OCI-LY1 (cell line): ENCODE data around the gene KLHL8.

Source experiments
- H2AFZ ChIP-seq: fragments of 200-600 bp; sonication (generic), shearing (Covaris generic); 2 replicates; pipeline ENCODE4 v1.6.0; 2014; ENCODE audit warnings: antibody characterized with exemption, mild to moderate bottlenecking, low read length
- H3F3A ChIP-seq: fragments of 200-600 bp; sonication (generic), shearing (Covaris generic); 2 replicates; pipeline ENCODE4 v1.6.0; 2014; ENCODE audit warnings: mild to moderate bottlenecking, antibody characterized with exemption, low read length, moderate library complexity; ENCODE audit not compliant: insufficient read depth
- H3K27ac ChIP-seq: fragments of 200-600 bp; sonication (generic); 2 replicates; pipeline ENCODE4 v1.5.1; 2014; ENCODE audit warnings: low read length, mixed run types, mild to moderate bottlenecking, low read depth; ENCODE audit not compliant: poor library complexity, severe bottlenecking
- H3K27me3 ChIP-seq: fragments of 200-600 bp; sonication (generic); 2 replicates; pipeline ENCODE4 v1.6.0; 2014; ENCODE audit warnings: antibody characterized with exemption, mild to moderate bottlenecking, low read length, moderate library complexity; ENCODE audit not compliant: insufficient read depth
- H3K36me3 ChIP-seq: fragments of 200-600 bp; sonication (generic); 2 replicates; pipeline ENCODE4 v1.6.1; 2014; ENCODE audit warnings: mild to moderate bottlenecking, antibody characterized with exemption, low read length, moderate library complexity, mixed read lengths; ENCODE audit not compliant: insufficient read depth
- H3K4me1 ChIP-seq: fragments of 200-600 bp; sonication (generic); 2 replicates; pipeline ENCODE4 v1.5.1; 2014; ENCODE audit warnings: mild to moderate bottlenecking, low read length, moderate library complexity; ENCODE audit not compliant: insufficient read depth, severe bottlenecking
- H3K4me2 ChIP-seq: fragments of 200-600 bp; sonication (generic), shearing (Covaris generic); 2 replicates; pipeline ENCODE4 v1.6.1; 2014; ENCODE audit warnings: low read length
- H3K4me3 ChIP-seq: fragments of 200-600 bp; sonication (generic); 2 replicates; pipeline ENCODE4 v1.5.1; 2014; ENCODE audit warnings: low read length, low read depth, mild to moderate bottlenecking, mixed read lengths; ENCODE audit not compliant: poor library complexity, severe bottlenecking
- H3K79me2 ChIP-seq: fragments of 200-600 bp; shearing (Covaris generic); 2 replicates; pipeline ENCODE4 v1.6.1; 2016; ENCODE audit warnings: mixed run types, low read length, mixed read lengths; ENCODE audit not compliant: insufficient read depth
- H3K9ac ChIP-seq: fragments of 200-600 bp; sonication (generic), shearing (Covaris generic); 2 replicates; pipeline ENCODE4 v1.6.1; 2014; ENCODE audit warnings: mild to moderate bottlenecking, low read length, mixed read lengths
- H3K9me2 ChIP-seq: fragments of 200-600 bp; sonication (generic), shearing (Covaris generic); 2 replicates; pipeline ENCODE4 v1.6.1; 2014; ENCODE audit warnings: low read depth, mild to moderate bottlenecking, low read length, mixed read lengths
- H3K9me3 ChIP-seq: fragments of 200-600 bp; shearing (Covaris generic); 2 replicates; pipeline ENCODE4 v1.6.1; 2014; ENCODE audit warnings: low read length, mixed read lengths
- H4K20me1 ChIP-seq: fragments of 200-600 bp; sonication (generic), shearing (Covaris generic); 2 replicates; pipeline ENCODE4 v1.6.0; 2016; ENCODE audit warnings: mild to moderate bottlenecking, low read length; ENCODE audit not compliant: insufficient read depth
- EZH2 ChIP-seq: fragments of 200-600 bp; sonication (generic), shearing (Covaris generic); IDR thresholded peaks from 2 replicates; pipeline ENCODE4 v1.8.0; 2017; ENCODE audit warnings: borderline replicate concordance, mixed run types, mild to moderate bottlenecking, antibody characterized with exemption, low read length, moderate library complexity, mixed read lengths
- TF ChIP-seq, protein P1 (sequence below): fragments of 200-600 bp; sonication (generic), shearing (Covaris generic); IDR thresholded peaks from 2 replicates; pipeline ENCODE4 v1.5.1; 2017; ENCODE audit warnings: mild to moderate bottlenecking, antibody characterized with exemption, low read length, moderate library complexity, mixed read lengths

Gene KLHL8

GRCh38 chr4:87185146-87185870 lies 35.1 kb downstream of the KLHL8 start:
- Histone ChIP-seq H3K27me3 (no peaks in the 10 kb centered on the region), H3K4me1 (no peaks in the 10 kb centered on the region), H3K4me3 (no peak overlapping the region), H3K36me3 (no peaks in the 10 kb centered on the region; the same call in none of the 2 replicates), H3K9me3 (0 out of 2 replicates have a peak, but pooled peaks cover 3% of the 10 kb centered on the region), H3F3A (no peaks in the 10 kb centered on the region), H2AFZ (no peak overlapping the region), H3K9me2 (no peaks in the 10 kb centered on the region), H3K79me2 (no peaks in the 10 kb centered on the region; the same call in 1 of the 2 replicates), H3K4me2 (no peak overlapping the region), H3K9ac (no peak overlapping the region), H3K27ac (no peak overlapping the region), H4K20me1 (no peaks in the 10 kb centered on the region)
- TF ChIP-seq, protein P1, sequence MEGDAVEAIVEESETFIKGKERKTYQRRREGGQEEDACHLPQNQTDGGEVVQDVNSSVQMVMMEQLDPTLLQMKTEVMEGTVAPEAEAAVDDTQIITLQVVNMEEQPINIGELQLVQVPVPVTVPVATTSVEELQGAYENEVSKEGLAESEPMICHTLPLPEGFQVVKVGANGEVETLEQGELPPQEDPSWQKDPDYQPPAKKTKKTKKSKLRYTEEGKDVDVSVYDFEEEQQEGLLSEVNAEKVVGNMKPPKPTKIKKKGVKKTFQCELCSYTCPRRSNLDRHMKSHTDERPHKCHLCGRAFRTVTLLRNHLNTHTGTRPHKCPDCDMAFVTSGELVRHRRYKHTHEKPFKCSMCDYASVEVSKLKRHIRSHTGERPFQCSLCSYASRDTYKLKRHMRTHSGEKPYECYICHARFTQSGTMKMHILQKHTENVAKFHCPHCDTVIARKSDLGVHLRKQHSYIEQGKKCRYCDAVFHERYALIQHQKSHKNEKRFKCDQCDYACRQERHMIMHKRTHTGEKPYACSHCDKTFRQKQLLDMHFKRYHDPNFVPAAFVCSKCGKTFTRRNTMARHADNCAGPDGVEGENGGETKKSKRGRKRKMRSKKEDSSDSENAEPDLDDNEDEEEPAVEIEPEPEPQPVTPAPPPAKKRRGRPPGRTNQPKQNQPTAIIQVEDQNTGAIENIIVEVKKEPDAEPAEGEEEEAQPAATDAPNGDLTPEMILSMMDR, result no peak
- no peak for TF ChIP-seq EZH2

GRCh38 chr4:87180767-87181166 lies 39.7 kb downstream of the KLHL8 start:
- no peaks in the 10 kb centered on the region for H3K9me3 ChIP-seq
- no peak overlapping the region for H3K4me3 ChIP-seq
- no peaks in the 10 kb centered on the region for H4K20me1 ChIP-seq
- H3F3A ChIP-seq, result no peaks in the 10 kb centered on the region
- H3K4me1 ChIP-seq, result no peaks in the 10 kb centered on the region
- no peaks in the 10 kb centered on the region for H3K79me2 ChIP-seq
- no peak overlapping the region for H2AFZ ChIP-seq
- H3K36me3 ChIP-seq, result peaks cover 2% of the 10 kb centered on the region
- TF ChIP-seq, protein P1, result no peak
- TF ChIP-seq EZH2, result no peak
- H3K9me2 ChIP-seq, result no peaks in the 10 kb centered on the region
- H3K9ac ChIP-seq, result no peak overlapping the region
- no peaks in the 10 kb centered on the region for H3K27me3 ChIP-seq
- no peak overlapping the region for H3K4me2 ChIP-seq
- no peak overlapping the region for H3K27ac ChIP-seq

- Histone ChIP-seq H3K79me2 (no peaks in the 10 kb centered on the region), H3F3A (no peaks in the 10 kb centered on the region), H4K20me1 (no peaks in the 10 kb centered on the region), H3K36me3 (peaks cover 2% of the 10 kb centered on the region), H3K9me3 (no peaks in the 10 kb centered on the region), H3K4me3 (no peak overlapping the region), H3K9ac (no peak overlapping the region), H2AFZ (no peak overlapping the region), H3K4me1 (no peaks in the 10 kb centered on the region), H3K9me2 (no peaks in the 10 kb centered on the region), H3K27ac (no peak overlapping the region), H3K27me3 (no peaks in the 10 kb centered on the region), H3K4me2 (no peak overlapping the region)
- TF ChIP-seq EZH2, result no peak
- TF ChIP-seq, protein P1, result no peak
These were observed 40.7 kb downstream of the KLHL8 start for GRCh38 chr4:87179751-87180150.
